Measurements from ENCODE around the gene TP53I11. TPM values are rescaled to one million over a fixed set of nuclear protein-coding genes. Genes with fewer than 3 reads are reported as not detected.

TP53I11 gene
- total RNA-seq, 4 donors from 2014 or later = 24.7 to 107 (median 46.3) TPM

DNA sequence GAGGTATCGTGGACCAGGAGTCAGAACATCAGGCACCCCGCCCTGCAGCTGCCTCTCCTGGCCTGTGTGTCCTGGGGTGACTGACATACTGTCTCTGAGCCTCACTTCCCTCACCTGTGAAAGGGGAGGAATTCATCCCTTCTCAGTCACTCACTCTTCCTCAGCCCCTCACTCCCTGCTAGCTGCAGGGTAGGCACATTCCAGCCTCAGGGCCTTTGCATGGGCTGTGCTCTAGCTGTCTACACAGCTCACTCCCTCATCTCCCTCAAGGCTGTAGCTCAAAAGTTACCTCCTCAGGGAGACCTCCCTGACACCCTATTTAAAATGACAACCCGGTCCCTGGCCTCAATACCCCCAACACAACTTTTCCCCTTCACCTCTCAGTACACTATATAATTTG, 2.5 kb downstream of the TP53I11 start:
- TF ChIP-seq CTCF (IDR thresholded peaks at IDR 0.05; ENCODE audit: low read depth) = no peak

GRCh38 chr11:44947114-44947513, 3.6 kb downstream of the TP53I11 start:
- no peak for TF ChIP-seq CTCF (IDR thresholded peaks at IDR 0.05; ENCODE audit: low read depth)

- TF ChIP-seq CTCF (IDR thresholded peaks at IDR 0.05; ENCODE audit: low read depth) = no peak
These were observed 4.4 kb downstream of the TP53I11 start for GRCh38 chr11:44946263-44946662.

GRCh38 chr11:44945666-44946065, 5.0 kb downstream of the TP53I11 start:
- no peak for TF ChIP-seq CTCF (IDR thresholded peaks at IDR 0.05; ENCODE audit: low read depth)

DNA sequence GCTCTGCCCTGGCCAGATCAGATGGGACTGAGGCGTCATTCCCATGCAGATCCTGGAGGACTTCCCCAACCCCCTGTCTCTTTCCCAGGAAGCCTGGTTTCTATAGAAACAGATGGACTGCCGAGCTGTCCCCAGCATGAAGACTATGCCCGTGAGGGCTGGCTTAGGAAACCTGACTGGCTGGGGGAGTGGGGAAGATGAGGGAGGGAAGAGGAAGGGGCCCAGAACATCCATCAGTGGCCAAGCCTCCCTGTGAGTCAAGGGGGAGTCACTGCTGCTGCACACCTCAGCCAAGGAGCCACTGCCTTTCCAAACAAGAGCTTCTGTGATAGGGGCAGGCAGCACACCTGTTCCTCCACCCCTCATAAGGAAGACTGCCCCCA, 5.8 kb downstream of the TP53I11 start:
- TF ChIP-seq CTCF (IDR thresholded peaks at IDR 0.05; ENCODE audit: low read depth) = no peak

DNA sequence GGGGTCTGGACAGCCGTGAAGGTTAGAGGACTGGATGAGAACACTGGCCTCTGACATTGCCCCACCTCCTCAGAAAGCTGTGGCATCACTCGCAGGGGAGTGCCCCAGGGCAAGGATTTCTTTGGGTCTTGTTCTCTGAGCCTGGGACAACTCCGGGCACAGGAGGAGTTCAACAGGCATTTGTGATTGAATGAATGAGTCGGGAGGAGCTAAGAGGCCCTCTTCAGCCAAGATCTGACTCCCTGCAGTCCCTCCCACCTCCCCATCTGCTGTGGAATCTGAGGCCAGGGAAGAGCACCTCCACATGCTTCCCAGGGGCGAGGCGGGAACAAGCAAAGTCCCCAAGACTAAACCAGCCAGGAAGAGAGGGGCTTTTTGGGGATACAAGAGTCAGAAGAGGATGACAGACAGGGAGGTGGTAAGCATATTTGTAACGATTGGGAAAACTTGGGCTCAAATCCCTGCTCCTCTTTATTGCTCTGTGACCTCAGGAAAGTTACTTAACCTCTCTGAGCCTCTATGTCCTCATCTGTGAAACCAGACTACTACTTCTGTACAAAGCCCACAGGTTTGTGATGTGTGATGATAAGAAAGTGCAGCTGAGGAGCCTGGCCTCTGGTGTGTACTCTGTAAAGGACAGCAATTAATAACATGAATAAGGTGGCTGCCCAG, 6.4 kb downstream of the TP53I11 start:
- no peak for TF ChIP-seq CTCF (IDR thresholded peaks at IDR 0.05; ENCODE audit: low read depth)

DNA sequence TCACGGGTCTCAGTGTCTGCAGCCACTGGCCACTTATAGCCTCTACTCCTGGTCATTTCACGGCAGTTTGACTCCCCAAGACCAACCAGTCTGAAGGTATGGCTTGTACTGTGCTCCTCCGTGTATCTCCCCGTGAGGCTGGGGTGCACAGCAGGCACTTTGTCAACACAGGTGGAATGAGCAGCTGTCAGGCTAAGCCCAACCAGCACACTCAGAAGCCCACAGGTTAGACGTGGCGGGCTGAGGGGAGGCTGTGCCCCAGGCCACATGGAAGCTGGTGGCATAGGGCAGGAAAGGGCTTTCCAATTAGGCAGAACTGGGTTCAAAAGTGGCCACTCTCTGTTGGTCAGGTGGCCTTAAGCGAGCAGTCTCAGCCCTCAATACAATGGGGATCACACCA, 7.0 kb downstream of the TP53I11 start:
- no peak for TF ChIP-seq CTCF (IDR thresholded peaks at IDR 0.05; ENCODE audit: low read depth)
